Measurements from ENCODE around the gene MED13L. TPM values are rescaled to one million over a fixed set of nuclear protein-coding genes. Genes with fewer than 3 reads are reported as not detected.

The MED13L gene
- total and polyA plus RNA-seq, 2 of the 8 experiments (the other 6 are each of a cell fraction or from before 2014, with no cell fraction given): 15.9 to 51.7 TPM

DNA sequence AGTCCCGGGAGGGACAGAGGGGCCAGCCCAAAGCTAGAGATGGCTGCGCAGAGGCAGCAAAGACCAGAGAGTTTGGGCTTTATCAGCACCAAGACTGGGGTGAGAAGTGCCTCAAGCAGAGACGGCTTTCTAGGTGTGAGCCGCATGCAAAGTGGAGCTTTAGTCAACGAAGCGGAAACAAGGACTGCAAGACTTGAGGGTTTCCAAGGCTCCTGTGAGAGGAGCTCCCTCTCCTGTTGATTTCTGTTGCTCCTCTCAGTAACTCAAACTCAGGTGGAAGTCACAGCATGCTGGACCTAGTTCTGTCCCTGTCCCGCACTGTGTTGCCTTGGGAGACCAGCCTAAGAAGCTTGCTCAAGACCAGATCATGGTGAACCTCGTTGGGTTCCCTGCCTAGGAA, 327.8 kb downstream of the MED13L start:
- no peaks in the 10 kb centered on the region for H3K27me3 ChIP-seq (replicated peaks in 1 of 4; ENCODE audit: control insufficient read depth in 3 of 4, extremely low read depth in 1 of 4, insufficient read depth in 3 of 4, low read length in 3 of 4)
- no peaks in the 10 kb centered on the region for H3K9me3 ChIP-seq (ENCODE audit: insufficient read depth in 2 of 2, low read depth in 1 of 2, low read length in 1 of 2)
- H2BK5ac ChIP-seq (ENCODE audit: low read depth, low read length): no peak overlapping the region
- no peak overlapping the region for H2BK12ac ChIP-seq (ENCODE audit: low read depth, low read length)
- no peak overlapping the region for H3K56ac ChIP-seq (replicated peaks; ENCODE audit: insufficient read length, low read depth, low read length)
- H4K20me1 ChIP-seq (replicated peaks in 1 of 2; ENCODE audit: control insufficient read depth in 1 of 2, insufficient read depth in 2 of 2, low read length in 2 of 2): no peaks in the 10 kb centered on the region
- H3K14ac ChIP-seq (ENCODE audit: insufficient read length): no peak overlapping the region
- no peak overlapping the region for H4K5ac ChIP-seq (ENCODE audit: insufficient read length, low read depth, low read length)
- H3K23me2 ChIP-seq (ENCODE audit: low read depth, low read length): no peaks in the 10 kb centered on the region
- ChIA-PET CTCF (ENCODE audit: partially characterized antibody) (interaction anchor here (0.6 to 1.2 kb wide), 9 partner anchors 9 to 754 kb away, joined by 3 to 5 read pairs (median 3); no protein-coding TSS in a partner anchor), POLR2A (ENCODE audit: partially characterized antibody) (interaction anchor here (1.8 kb wide), 1 partner anchor 32 kb away, joined by 4 read pairs; no protein-coding TSS in a partner anchor)
- no peak overlapping the region for H3K27ac ChIP-seq (ENCODE audit: low read depth, low read length)
- no peak overlapping the region for H3K18ac ChIP-seq (ENCODE audit: extremely low read depth, low read length)
- no peaks in the 10 kb centered on the region for H3K79me1 ChIP-seq (ENCODE audit: low read depth, low read length)
- H2AK5ac ChIP-seq (ENCODE audit: low read depth, low read length): no peak overlapping the region
- H3K4ac ChIP-seq (replicated peaks; ENCODE audit: insufficient read length, low read depth, low read length): no peak overlapping the region
- FAIRE-seq (no peak), DNase-seq (ENCODE audit: low read depth in 1 of 2, low spot score in 2 of 2) (no peak)
- no peak overlapping the region for H3K4me2 ChIP-seq (ENCODE audit: insufficient read depth in 1 of 2, low read depth in 2 of 2, low read length in 2 of 2)
- no peaks in the 10 kb centered on the region for H3K36me3 ChIP-seq (ENCODE audit: control insufficient read depth in 2 of 4, insufficient read depth in 4 of 4, low read length in 3 of 4)
- no peak overlapping the region for H3K23ac ChIP-seq (ENCODE audit: insufficient read length)
- H2BK15ac ChIP-seq (ENCODE audit: low read length): no peak overlapping the region
- WGBS, 2 experiments (ENCODE audit: extremely low coverage in 1 of 2, insufficient coverage in 1 of 2, insufficient read length in 1 of 2, insufficient replicate concordance in 2 of 2, low coverage in 1 of 2, low lambda C conversion rate in 2 of 2, missing lambda C conversion rate in 1 of 2): 91% methylated on average over 8 of the region's 8 CpGs; no CpG with 5 or more reads in 1 of the 2 experiments
- H3K79me2 ChIP-seq (ENCODE audit: control insufficient read depth in 1 of 2, insufficient read depth in 2 of 2, low read length in 2 of 2): no peaks in the 10 kb centered on the region
- H3K4me1 ChIP-seq (replicated peaks in 1 of 4; ENCODE audit: control insufficient read depth in 3 of 4, insufficient read depth in 4 of 4, low read length in 3 of 4): peaks cover 2 to 10% (median 3%) of the 10 kb centered on the region in 4 experiments; a peak in 6 of 7 replicates
- H3K4me3 ChIP-seq (ENCODE audit: extremely low read depth in 1 of 4, insufficient read depth in 2 of 4, low read depth in 3 of 4, low read length in 4 of 4): no peak overlapping the region
- H3K9ac ChIP-seq (replicated peaks in 1 of 4; ENCODE audit: extremely low read depth in 1 of 4, low read depth in 3 of 4, low read length in 3 of 4): no peak overlapping the region
- no peak overlapping the region for H2BK20ac ChIP-seq (ENCODE audit: low read length)
- no peak overlapping the region for H4K91ac ChIP-seq (replicated peaks; ENCODE audit: insufficient read length, low read length)
- H2AFZ ChIP-seq (ENCODE audit: low read length): no peak overlapping the region
- H4K8ac ChIP-seq (ENCODE audit: extremely low read depth, insufficient read depth, low read length): no peak overlapping the region
- H2BK120ac ChIP-seq (replicated peaks; ENCODE audit: low read depth, low read length): no peak overlapping the region
- no peak for TF ChIP-seq NRF1 (IDR thresholded peaks at IDR 0.05; ENCODE audit: low read depth, low read length)
- no peak for TF ChIP-seq TCF12 (IDR thresholded peaks at IDR 0.05; ENCODE audit: low read depth, low read length)
- no peak for TF ChIP-seq ZNF274 (IDR thresholded peaks at IDR 0.05; ENCODE audit: borderline replicate concordance, extremely low read depth, low read length)
- no peak for TF ChIP-seq RFX5 (IDR thresholded peaks at IDR 0.05; ENCODE audit: borderline replicate concordance, low read depth, low read length)
- no peak for TF ChIP-seq CEBPB (IDR thresholded peaks at IDR 0.05; ENCODE audit: low read depth, low read length)
- no peak for TF ChIP-seq KDM1A (IDR thresholded peaks at IDR 0.05; ENCODE audit: borderline replicate concordance, low read length)
- no peak for TF ChIP-seq FOSL1 (IDR thresholded peaks at IDR 0.05; ENCODE audit: insufficient read depth, low read depth, low read length)
- TF ChIP-seq, protein P1, sequence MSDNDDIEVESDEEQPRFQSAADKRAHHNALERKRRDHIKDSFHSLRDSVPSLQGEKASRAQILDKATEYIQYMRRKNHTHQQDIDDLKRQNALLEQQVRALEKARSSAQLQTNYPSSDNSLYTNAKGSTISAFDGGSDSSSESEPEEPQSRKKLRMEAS (IDR thresholded peaks at IDR 0.05): no peak
- TF ChIP-seq KDM5A (IDR thresholded peaks at IDR 0.05; ENCODE audit: low read length): no peak
- TF ChIP-seq SIX5 (IDR thresholded peaks at IDR 0.05; ENCODE audit: low read depth, low read length): no peak
- no peak for TF ChIP-seq JUN (IDR thresholded peaks at IDR 0.05; ENCODE audit: low read depth, low read length)
- TF ChIP-seq POLR2AphosphoS5 (IDR thresholded peaks at IDR 0.05; ENCODE audit: low read depth, low read length): no peak
- no peak for TF ChIP-seq SUZ12 (IDR thresholded peaks at IDR 0.05; ENCODE audit: low read length)
